Vagina (tissue), 2 donors: Measurements from ENCODE around the gene ZNF473.

Experiments used
- POLR2A ChIP-seq, 2 donors: fragments of 450-650 bp; IDR thresholded peaks; one replicate each; pipeline ENCODE4 v1.6.1; 2017; ENCODE audit warnings: antibody characterized with exemption in 2 of 2, mild to moderate bottlenecking in 2 of 2, moderate library complexity in 2 of 2
- POLR2AphosphoS5 ChIP-seq, 2 donors: sonication (generic); formaldehyde crosslinking; IDR thresholded peaks; one replicate each; pipeline ENCODE4 v1.9.0; 2017; ENCODE audit warnings: antibody characterized with exemption in 2 of 2, mild to moderate bottlenecking in 2 of 2, low read depth in 1 of 2; ENCODE audit not compliant: insufficient read depth in 1 of 2
- TF ChIP-seq, protein P1 (sequence below), 3 experiments: fragments of 450-650 bp in 2 of 3; fragments of 200-600 bp in 1 of 3; sonication (generic) in 1 of 3; IDR thresholded peaks; one replicate each; pipeline ENCODE4 v1.5.1; 2017 to 2019; ENCODE audit warnings: antibody characterized with exemption in 3 of 3, mild to moderate bottlenecking in 2 of 3, moderate library complexity in 2 of 3

DNA sequence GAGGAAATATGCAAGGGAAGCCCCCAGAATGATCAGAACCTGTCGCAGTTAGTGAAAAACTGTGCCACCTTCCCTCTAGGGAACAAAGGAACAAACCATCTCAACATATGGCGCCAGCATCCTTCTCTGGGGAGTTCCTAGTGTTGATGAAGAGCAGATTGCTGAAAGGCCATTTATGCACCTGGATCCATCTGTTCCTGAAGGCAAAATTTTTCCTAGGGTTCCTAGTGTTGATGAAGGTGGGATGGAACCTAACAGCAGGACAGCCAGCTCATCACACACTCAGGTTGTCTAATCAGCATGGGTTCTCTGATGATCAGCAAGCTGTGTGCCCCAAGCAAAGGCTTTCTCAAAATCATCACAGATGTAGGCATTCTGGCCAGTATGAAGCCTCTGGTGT, 32.6 kb downstream of the ZNF473 start:
- TF ChIP-seq POLR2A (IDR thresholded peaks at IDR 0.05) (no peak), POLR2AphosphoS5 (IDR thresholded peaks at IDR 0.05; ENCODE audit: insufficient read depth in 1 of 2, low read depth in 1 of 2) (no peak)
- TF ChIP-seq, protein P1, sequence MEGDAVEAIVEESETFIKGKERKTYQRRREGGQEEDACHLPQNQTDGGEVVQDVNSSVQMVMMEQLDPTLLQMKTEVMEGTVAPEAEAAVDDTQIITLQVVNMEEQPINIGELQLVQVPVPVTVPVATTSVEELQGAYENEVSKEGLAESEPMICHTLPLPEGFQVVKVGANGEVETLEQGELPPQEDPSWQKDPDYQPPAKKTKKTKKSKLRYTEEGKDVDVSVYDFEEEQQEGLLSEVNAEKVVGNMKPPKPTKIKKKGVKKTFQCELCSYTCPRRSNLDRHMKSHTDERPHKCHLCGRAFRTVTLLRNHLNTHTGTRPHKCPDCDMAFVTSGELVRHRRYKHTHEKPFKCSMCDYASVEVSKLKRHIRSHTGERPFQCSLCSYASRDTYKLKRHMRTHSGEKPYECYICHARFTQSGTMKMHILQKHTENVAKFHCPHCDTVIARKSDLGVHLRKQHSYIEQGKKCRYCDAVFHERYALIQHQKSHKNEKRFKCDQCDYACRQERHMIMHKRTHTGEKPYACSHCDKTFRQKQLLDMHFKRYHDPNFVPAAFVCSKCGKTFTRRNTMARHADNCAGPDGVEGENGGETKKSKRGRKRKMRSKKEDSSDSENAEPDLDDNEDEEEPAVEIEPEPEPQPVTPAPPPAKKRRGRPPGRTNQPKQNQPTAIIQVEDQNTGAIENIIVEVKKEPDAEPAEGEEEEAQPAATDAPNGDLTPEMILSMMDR (IDR thresholded peaks at IDR 0.05), result no peak
